ENCODE results near the gene CHST1.

The CHST1 gene

GRCh38 chr11:45660729-45661438 lies 4.5 kb downstream of the CHST1 start:
- DNase-seq (ENCODE audit: low read depth, low spot score) = no peak

GRCh38 chr11:45659818-45660160 lies 5.6 kb downstream of the CHST1 start:
- no peak for DNase-seq (ENCODE audit: low read depth, low spot score)

- DNase-seq (ENCODE audit: low read depth, low spot score) = no peak
Measured at GRCh38 chr11:45659031-45659817, 6.2 kb downstream of the CHST1 start.

- DNase-seq (ENCODE audit: low read depth, low spot score) = peak; percentile 7
Measured at GRCh38 chr11:45658292-45658991, 7.0 kb downstream of the CHST1 start.

GRCh38 chr11:45657496-45658260 lies 7.7 kb downstream of the CHST1 start:
- DNase-seq (ENCODE audit: low read depth, low spot score) = no peak

GRCh38 chr11:45655831-45656230 lies 9.6 kb downstream of the CHST1 start:
- no peak for DNase-seq (ENCODE audit: low read depth, low spot score)

GRCh38 chr11:45655347-45655756 lies 10.1 kb downstream of the CHST1 start:
- DNase-seq (ENCODE audit: low read depth, low spot score) = peak; percentile 12

GRCh38 chr11:45655012-45655283 lies 10.5 kb downstream of the CHST1 start:
- no peak for DNase-seq (ENCODE audit: low read depth, low spot score)

- DNase-seq (ENCODE audit: low read depth, low spot score) = no peak
Measured at GRCh38 chr11:45654231-45655011, 11.0 kb downstream of the CHST1 start.

GRCh38 chr11:45653277-45653676 lies 12.1 kb downstream of the CHST1 start:
- DNase-seq (ENCODE audit: low read depth, low spot score) = no peak

- DNase-seq (ENCODE audit: low read depth, low spot score) = no peak
Measured at GRCh38 chr11:45652781-45653180, 12.6 kb downstream of the CHST1 start.

GRCh38 chr11:45651841-45652749 lies 13.3 kb downstream of the CHST1 start:
- DNase-seq (ENCODE audit: low read depth, low spot score) = no peak

- no peak for DNase-seq (ENCODE audit: low read depth, low spot score)
Measured at GRCh38 chr11:45651156-45651555, 14.3 kb downstream of the CHST1 start.

GRCh38 chr11:45650166-45651095 lies 15.0 kb downstream of the CHST1 start:
- DNase-seq (ENCODE audit: low read depth, low spot score) = no peak

GRCh38 chr11:45649544-45650165 lies 15.8 kb downstream of the CHST1 start:
- DNase-seq (ENCODE audit: low read depth, low spot score) = no peak

GRCh38 chr11:45648931-45649330 lies 16.5 kb downstream of the CHST1 start:
- no peak for DNase-seq (ENCODE audit: low read depth, low spot score)

- no peak for DNase-seq (ENCODE audit: low read depth, low spot score)
Measured at GRCh38 chr11:45647786-45648185, 17.6 kb downstream of the CHST1 start.

GRCh38 chr11:45647329-45647728 lies 18.1 kb downstream of the CHST1 start:
- no peak for DNase-seq (ENCODE audit: low read depth, low spot score)

Data from smooth muscle cell of the brain vasculature (primary cell).